ENCODE results near the gene RND1.

- no peak for TF ChIP-seq POLR2A (IDR thresholded peaks at IDR 0.05)
- TF ChIP-seq, protein P1, sequence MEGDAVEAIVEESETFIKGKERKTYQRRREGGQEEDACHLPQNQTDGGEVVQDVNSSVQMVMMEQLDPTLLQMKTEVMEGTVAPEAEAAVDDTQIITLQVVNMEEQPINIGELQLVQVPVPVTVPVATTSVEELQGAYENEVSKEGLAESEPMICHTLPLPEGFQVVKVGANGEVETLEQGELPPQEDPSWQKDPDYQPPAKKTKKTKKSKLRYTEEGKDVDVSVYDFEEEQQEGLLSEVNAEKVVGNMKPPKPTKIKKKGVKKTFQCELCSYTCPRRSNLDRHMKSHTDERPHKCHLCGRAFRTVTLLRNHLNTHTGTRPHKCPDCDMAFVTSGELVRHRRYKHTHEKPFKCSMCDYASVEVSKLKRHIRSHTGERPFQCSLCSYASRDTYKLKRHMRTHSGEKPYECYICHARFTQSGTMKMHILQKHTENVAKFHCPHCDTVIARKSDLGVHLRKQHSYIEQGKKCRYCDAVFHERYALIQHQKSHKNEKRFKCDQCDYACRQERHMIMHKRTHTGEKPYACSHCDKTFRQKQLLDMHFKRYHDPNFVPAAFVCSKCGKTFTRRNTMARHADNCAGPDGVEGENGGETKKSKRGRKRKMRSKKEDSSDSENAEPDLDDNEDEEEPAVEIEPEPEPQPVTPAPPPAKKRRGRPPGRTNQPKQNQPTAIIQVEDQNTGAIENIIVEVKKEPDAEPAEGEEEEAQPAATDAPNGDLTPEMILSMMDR (IDR thresholded peaks at IDR 0.05) = no peak
These were observed 34.4 kb downstream of the RND1 start for GRCh38 chr12:48831257-48831656.

Measured in lower leg skin (tissue), 3 donors.